ENCODE results near the gene CD163L1. TPM values are rescaled to one million over a fixed set of nuclear protein-coding genes. Genes with fewer than 3 reads are reported as not detected.
A peak's percentile ranks its signal among the peaks of the same experiment; 100 is the strongest.

Gene CD163L1
- polyA plus RNA-seq, 1 donor (not counting 4 experiments of a cell fraction or from before 2014, with no cell fraction given): 0.62 TPM

DNA sequence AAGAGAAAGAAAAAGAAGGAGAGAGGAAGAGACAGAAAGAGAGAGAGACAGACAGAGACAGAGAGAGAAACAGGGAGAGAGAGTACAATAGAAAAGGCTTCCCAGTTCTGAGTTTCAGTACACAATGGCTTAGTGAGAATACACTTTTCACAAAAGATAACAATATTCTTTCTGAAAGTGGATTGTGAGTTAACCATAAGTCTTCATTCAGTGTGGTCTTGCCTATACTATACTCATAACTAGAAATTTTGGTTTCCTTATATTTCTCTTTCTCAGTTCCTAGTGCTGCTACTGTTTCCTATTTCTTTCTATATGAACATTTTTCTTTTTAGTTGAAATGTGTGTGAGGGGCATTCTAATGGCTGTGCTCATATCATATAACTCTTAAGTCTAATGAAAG, 9.3 kb downstream of the CD163L1 start:
- FAIRE-seq: peak; percentile 36

DNA sequence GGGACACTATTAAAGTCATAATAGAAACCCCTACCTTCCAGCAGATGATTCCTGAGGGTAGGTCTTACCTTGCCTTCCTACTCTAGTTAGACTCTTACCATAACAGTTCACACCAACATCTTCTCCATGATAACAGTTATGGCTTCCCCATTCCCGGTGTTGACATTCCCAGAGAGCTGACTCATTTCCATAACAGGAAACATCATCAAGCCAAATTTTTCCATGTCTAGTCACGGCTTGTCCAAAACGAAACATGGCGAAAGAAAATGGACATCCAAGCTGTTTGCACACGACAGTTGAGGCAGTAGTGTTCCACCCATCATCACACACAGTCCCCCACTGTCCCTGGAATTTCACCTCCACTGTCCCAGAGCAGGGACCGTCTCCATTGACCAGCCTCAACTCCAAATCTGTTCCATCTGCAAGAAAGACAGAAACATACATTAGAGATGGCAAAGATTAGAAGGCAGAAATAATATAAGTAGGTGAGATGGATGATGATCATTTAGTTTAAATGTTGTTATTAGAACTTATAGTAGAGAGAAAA, 10.6 kb downstream of the CD163L1 start:
- peak overlapping the region; percentile 63 for H3K4me2 ChIP-seq (ENCODE audit: control insufficient read depth, extremely low read depth, insufficient read depth, low read depth, low read length)
- peak; percentile 97 for FAIRE-seq

More for the DNA sequence above, 9.3 kb downstream of the CD163L1 start:
- Histone ChIP-seq H4K20me1 (ENCODE audit: control insufficient read depth, extremely low read depth, insufficient read depth, low read length) (no peaks in the 10 kb centered on the region), H2AFZ (ENCODE audit: control insufficient read depth, low read length) (peak overlapping the region; percentile 54), H3K4me3 (ENCODE audit: control insufficient read depth in 2 of 3, extremely low read depth in 1 of 3, insufficient read depth in 2 of 3, low read depth in 1 of 3, low read length in 3 of 3) (no peak overlapping the region), H3K36me3 (ENCODE audit: control insufficient read depth in 2 of 2, extremely low read depth in 1 of 2, insufficient read depth in 2 of 2, low read length in 2 of 2) (no peaks in the 10 kb centered on the region), H3K79me2 (ENCODE audit: control insufficient read depth, insufficient read depth, low read length) (no peaks in the 10 kb centered on the region), H3K27me3 (ENCODE audit: control insufficient read depth, extremely low read depth, insufficient read depth, low read length) (no peaks in the 10 kb centered on the region), H3K9me3 (ENCODE audit: control insufficient read depth, low read depth, low read length) (no peaks in the 10 kb centered on the region), H3K9me1 (ENCODE audit: control insufficient read depth, extremely low read depth, insufficient read depth, low read length) (no peaks in the 10 kb centered on the region), H3K9ac (ENCODE audit: control insufficient read depth, extremely low read depth, insufficient read depth, low read length) (no peak overlapping the region), H3K27ac (ENCODE audit: control insufficient read depth, insufficient read depth, low read length) (no peak overlapping the region), H3K4me1 (ENCODE audit: control insufficient read depth, extremely low read depth, insufficient read depth, low read length) (peaks cover 13% of the 10 kb centered on the region), H3K4me2 (ENCODE audit: control insufficient read depth, extremely low read depth, insufficient read depth, low read depth, low read length) (no peak overlapping the region)
- TF ChIP-seq EZH2 (IDR thresholded peaks at IDR 0.05; ENCODE audit: low read length): no peak
- TF ChIP-seq, protein P1, sequence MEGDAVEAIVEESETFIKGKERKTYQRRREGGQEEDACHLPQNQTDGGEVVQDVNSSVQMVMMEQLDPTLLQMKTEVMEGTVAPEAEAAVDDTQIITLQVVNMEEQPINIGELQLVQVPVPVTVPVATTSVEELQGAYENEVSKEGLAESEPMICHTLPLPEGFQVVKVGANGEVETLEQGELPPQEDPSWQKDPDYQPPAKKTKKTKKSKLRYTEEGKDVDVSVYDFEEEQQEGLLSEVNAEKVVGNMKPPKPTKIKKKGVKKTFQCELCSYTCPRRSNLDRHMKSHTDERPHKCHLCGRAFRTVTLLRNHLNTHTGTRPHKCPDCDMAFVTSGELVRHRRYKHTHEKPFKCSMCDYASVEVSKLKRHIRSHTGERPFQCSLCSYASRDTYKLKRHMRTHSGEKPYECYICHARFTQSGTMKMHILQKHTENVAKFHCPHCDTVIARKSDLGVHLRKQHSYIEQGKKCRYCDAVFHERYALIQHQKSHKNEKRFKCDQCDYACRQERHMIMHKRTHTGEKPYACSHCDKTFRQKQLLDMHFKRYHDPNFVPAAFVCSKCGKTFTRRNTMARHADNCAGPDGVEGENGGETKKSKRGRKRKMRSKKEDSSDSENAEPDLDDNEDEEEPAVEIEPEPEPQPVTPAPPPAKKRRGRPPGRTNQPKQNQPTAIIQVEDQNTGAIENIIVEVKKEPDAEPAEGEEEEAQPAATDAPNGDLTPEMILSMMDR (optimal IDR thresholded peaks at IDR 0.05 in 1 of 3, IDR thresholded peaks at IDR 0.05 in 1 of 3, conservative IDR thresholded peaks at IDR 0.05 in 1 of 3; ENCODE audit: extremely low read depth in 1 of 3, insufficient read depth in 2 of 3, low read length in 3 of 3): no peak
- dilution Hi-C loops (cut with MboI; ENCODE audit: extremely low pct_ligation_motif_present, low sequenced_read_pairs): no loop called here
- no peak for DNase-seq (ENCODE audit: low read depth, low spot score)

More for the DNA sequence above, 10.6 kb downstream of the CD163L1 start:
- H3K27ac ChIP-seq (ENCODE audit: control insufficient read depth, insufficient read depth, low read length): peak overlapping the region; percentile 23
- H4K20me1 ChIP-seq (ENCODE audit: control insufficient read depth, extremely low read depth, insufficient read depth, low read length): no peaks in the 10 kb centered on the region
- no peaks in the 10 kb centered on the region for H3K9me1 ChIP-seq (ENCODE audit: control insufficient read depth, extremely low read depth, insufficient read depth, low read length)
- no peaks in the 10 kb centered on the region for H3K27me3 ChIP-seq (ENCODE audit: control insufficient read depth, extremely low read depth, insufficient read depth, low read length)
- dilution Hi-C loops (cut with MboI; ENCODE audit: extremely low pct_ligation_motif_present, low sequenced_read_pairs): no loop called here
- DNase-seq (ENCODE audit: low read depth, low spot score): peak; percentile 7
- H3K9ac ChIP-seq (ENCODE audit: control insufficient read depth, extremely low read depth, insufficient read depth, low read length): no peak overlapping the region
- H3K79me2 ChIP-seq (ENCODE audit: control insufficient read depth, insufficient read depth, low read length): no peaks in the 10 kb centered on the region
- no peaks in the 10 kb centered on the region for H3K9me3 ChIP-seq (ENCODE audit: control insufficient read depth, low read depth, low read length)
- TF ChIP-seq EZH2 (IDR thresholded peaks at IDR 0.05; ENCODE audit: low read length): no peak
- TF ChIP-seq, protein P1 (optimal IDR thresholded peaks at IDR 0.05 in 1 of 3, IDR thresholded peaks at IDR 0.05 in 1 of 3, conservative IDR thresholded peaks at IDR 0.05 in 1 of 3; ENCODE audit: extremely low read depth in 1 of 3, insufficient read depth in 2 of 3, low read length in 3 of 3): no peak
- H2AFZ ChIP-seq (ENCODE audit: control insufficient read depth, low read length): peak overlapping the region; percentile 97
- peak overlapping the region in 2 of 3 experiments; percentile 2 to 43 for H3K4me3 ChIP-seq (ENCODE audit: control insufficient read depth in 2 of 3, extremely low read depth in 1 of 3, insufficient read depth in 2 of 3, low read depth in 1 of 3, low read length in 3 of 3)
- no peaks in the 10 kb centered on the region for H3K36me3 ChIP-seq (ENCODE audit: control insufficient read depth in 2 of 2, extremely low read depth in 1 of 2, insufficient read depth in 2 of 2, low read length in 2 of 2)
- peaks cover 13% of the 10 kb centered on the region for H3K4me1 ChIP-seq (ENCODE audit: control insufficient read depth, extremely low read depth, insufficient read depth, low read length)

All from keratinocyte (primary cell).